Measurements from ENCODE around the gene MCOLN1.

The MCOLN1 gene

GRCh38 chr19:7504684-7505083 lies 17.7 kb upstream of the MCOLN1 start:
- no peak for DNase-seq (ENCODE audit: low spot score)

- DNase-seq (ENCODE audit: low spot score): no peak
These were observed 17.1 kb upstream of the MCOLN1 start for GRCh38 chr19:7505288-7505681.

GRCh38 chr19:7505682-7506384 lies 16.6 kb upstream of the MCOLN1 start:
- no peak for DNase-seq (ENCODE audit: low spot score)

GRCh38 chr19:7506385-7507328 lies 15.8 kb upstream of the MCOLN1 start:
- DNase-seq (ENCODE audit: low spot score): no peak

- DNase-seq (ENCODE audit: low spot score): no peak
These were observed 14.5 kb upstream of the MCOLN1 start for GRCh38 chr19:7507884-7508283.

- DNase-seq (ENCODE audit: low spot score): no peak
These were observed 12.8 kb upstream of the MCOLN1 start for GRCh38 chr19:7509625-7510024.

GRCh38 chr19:7512400-7512851 lies 10.0 kb upstream of the MCOLN1 start:
- DNase-seq (ENCODE audit: low spot score): no peak

- DNase-seq (ENCODE audit: low spot score): no peak
These were observed 8.4 kb upstream of the MCOLN1 start for GRCh38 chr19:7513809-7514642.

GRCh38 chr19:7515110-7515644 lies 7.2 kb upstream of the MCOLN1 start:
- DNase-seq (ENCODE audit: low spot score): no peak

GRCh38 chr19:7515645-7516151 lies 6.7 kb upstream of the MCOLN1 start, which contains the start of gene ZNF358:
Gene ZNF358 (plus strand): TSS chr19:7516103. CDS start chr19:7519243, 3,140 bp downstream.
- DNase-seq (ENCODE audit: low spot score): peak; percentile 16

GRCh38 chr19:7516333-7516732 lies 6.1 kb upstream of the MCOLN1 start:
- DNase-seq (ENCODE audit: low spot score): no peak

GRCh38 chr19:7516878-7517277 lies 5.5 kb upstream of the MCOLN1 start:
- no peak for DNase-seq (ENCODE audit: low spot score)

GRCh38 chr19:7519361-7520130 lies 2.9 kb upstream of the MCOLN1 start:
- no peak for DNase-seq (ENCODE audit: low spot score)

GRCh38 chr19:7520131-7521051 lies 2.0 kb upstream of the MCOLN1 start:
- DNase-seq (ENCODE audit: low spot score): no peak

- DNase-seq (ENCODE audit: low spot score): no peak
These were observed 813 bp upstream of the MCOLN1 start for GRCh38 chr19:7521551-7522071.

- DNase-seq (ENCODE audit: low spot score): no peak
These were observed 671 bp downstream of the MCOLN1 start for GRCh38 chr19:7522923-7523667.

GRCh38 chr19:7524523-7524922 lies 2.1 kb downstream of the MCOLN1 start:
- no peak for DNase-seq (ENCODE audit: low spot score)

GRCh38 chr19:7524992-7525739 lies 2.7 kb downstream of the MCOLN1 start:
- DNase-seq (ENCODE audit: low spot score): no peak

Measured in CD4-positive, alpha-beta T cell treated with Interleukin-6 at 100 ng/mL for 8 hours (primary cell).